ENCODE data around the gene COBL. TPM values are rescaled to one million over a fixed set of nuclear protein-coding genes. Genes with fewer than 3 reads are reported as not detected.

Gene COBL
- total RNA-seq, 1 experiment from 2014 or later = 0.04 TPM

- no peak for DNase-seq
- H3K36me3 ChIP-seq = no peaks in the 10 kb centered on the region
Measured at GRCh38 chr7:51262796-51263531, 53.6 kb downstream of the COBL start.

GRCh38 chr7:51261950-51262795, 54.4 kb downstream of the COBL start:
- no peak overlapping the region for H3K4me3 ChIP-seq
- H3K27me3 ChIP-seq = no peaks in the 10 kb centered on the region
- no peaks in the 10 kb centered on the region for H3K9me3 ChIP-seq (replicated peaks)
- peaks cover 2% of the 10 kb centered on the region; the same call in 1 of the 2 replicates for H3K4me1 ChIP-seq
- no peak overlapping the region for H3K27ac ChIP-seq
- DNase-seq = no peak
- H3K36me3 ChIP-seq = no peaks in the 10 kb centered on the region

More at GRCh38 chr7:51262796-51263531, 53.6 kb downstream of the COBL start:
- Histone ChIP-seq H3K27me3 (no peaks in the 10 kb centered on the region), H3K27ac (no peak overlapping the region), H3K4me3 (no peak overlapping the region), H3K4me1 (no peaks in the 10 kb centered on the region), H3K9me3 (replicated peaks) (no peaks in the 10 kb centered on the region)

DNA sequence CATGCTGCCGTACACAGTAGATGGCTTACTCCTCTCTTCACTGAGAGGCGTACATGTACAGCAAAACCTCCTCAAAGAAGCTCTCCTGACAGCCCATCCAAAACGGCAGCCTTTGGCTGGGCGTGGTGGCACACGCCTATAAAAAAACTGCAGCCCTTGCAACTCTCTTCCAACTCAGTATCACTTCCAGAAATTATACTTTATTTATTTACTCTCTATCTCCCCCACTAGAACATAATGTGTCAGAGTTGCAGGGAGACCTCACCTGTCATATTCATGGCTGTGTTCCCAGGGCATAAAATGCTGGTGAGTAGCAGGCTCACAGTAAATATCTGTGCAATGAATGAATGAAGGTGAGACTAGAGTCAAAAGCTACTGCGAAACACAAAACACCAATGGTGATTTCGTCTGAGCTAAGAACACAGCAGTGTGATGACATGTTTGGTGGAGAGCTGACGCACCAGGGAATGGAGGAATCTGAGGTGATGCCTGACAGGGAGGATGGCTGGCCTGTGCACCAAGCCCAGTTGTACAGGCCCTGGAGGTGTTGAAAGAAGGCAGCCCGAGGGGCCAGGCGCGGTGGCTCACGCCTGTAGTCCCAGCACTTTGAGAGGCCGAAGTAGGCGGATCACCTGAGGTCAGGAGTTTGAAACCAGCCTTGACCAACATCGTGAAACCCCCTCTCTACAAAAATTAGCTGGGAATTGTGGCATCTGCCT, 55.3 kb downstream of the COBL start:
- Histone ChIP-seq H3K27ac (no peak overlapping the region), H3K27me3 (no peaks in the 10 kb centered on the region)
- DNase-seq = no peak

GRCh38 chr7:51260516-51260915, 56.1 kb downstream of the COBL start:
- Histone ChIP-seq H3K27ac (no peak overlapping the region), H3K4me1 (peaks cover 19% of the 10 kb centered on the region), H3K4me3 (no peak overlapping the region), H3K27me3 (no peaks in the 10 kb centered on the region), H3K36me3 (no peaks in the 10 kb centered on the region), H3K9me3 (replicated peaks) (no peaks in the 10 kb centered on the region)
- DNase-seq = no peak

More for the DNA sequence above, 55.3 kb downstream of the COBL start:
- Histone ChIP-seq H3K4me1 (peaks cover 11% of the 10 kb centered on the region), H3K4me3 (no peak overlapping the region), H3K36me3 (no peaks in the 10 kb centered on the region), H3K9me3 (replicated peaks) (no peaks in the 10 kb centered on the region)

GRCh38 chr7:51259766-51260165, 56.8 kb downstream of the COBL start:
- DNase-seq = no peak
- Histone ChIP-seq H3K4me3 (no peak overlapping the region), H3K9me3 (replicated peaks) (no peaks in the 10 kb centered on the region), H3K27me3 (no peaks in the 10 kb centered on the region), H3K27ac (no peak overlapping the region), H3K36me3 (no peaks in the 10 kb centered on the region), H3K4me1 (peaks cover 24% of the 10 kb centered on the region)

DNA sequence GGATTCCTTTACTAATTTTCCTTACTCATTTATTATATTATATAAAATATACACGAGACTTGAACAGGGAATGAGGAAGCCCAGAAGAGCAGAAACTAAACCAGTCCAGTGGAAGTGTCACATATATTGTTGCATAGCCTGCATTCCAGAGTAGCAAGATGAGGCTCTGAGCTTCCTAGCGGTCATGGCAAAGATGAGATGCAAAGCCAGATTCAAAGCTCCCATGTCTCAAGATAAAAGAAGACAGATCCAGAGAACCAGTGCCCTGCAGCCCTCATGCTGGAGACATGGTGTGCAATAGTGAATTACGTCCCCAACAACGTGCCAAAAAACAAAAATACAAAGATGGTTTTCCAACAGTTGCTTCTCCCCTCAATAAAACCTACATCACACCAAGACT, 59.7 kb downstream of the COBL start:
- DNase-seq = no peak
- Histone ChIP-seq H3K4me1 (peaks cover 24% of the 10 kb centered on the region), H3K27ac (peak overlapping the region; percentile 75), H3K9me3 (replicated peaks) (no peaks in the 10 kb centered on the region), H3K27me3 (no peaks in the 10 kb centered on the region), H3K4me3 (no peak overlapping the region), H3K36me3 (no peaks in the 10 kb centered on the region)

GRCh38 chr7:51256209-51256781, 60.3 kb downstream of the COBL start:
- H3K9me3 ChIP-seq (replicated peaks) = no peaks in the 10 kb centered on the region
- H3K27me3 ChIP-seq = no peaks in the 10 kb centered on the region
- peaks cover 24% of the 10 kb centered on the region for H3K4me1 ChIP-seq
- no peak overlapping the region for H3K4me3 ChIP-seq
- H3K27ac ChIP-seq = peak overlapping the region; percentile 75
- peak; percentile 57 to 76 for DNase-seq
- H3K36me3 ChIP-seq = no peaks in the 10 kb centered on the region

DNA sequence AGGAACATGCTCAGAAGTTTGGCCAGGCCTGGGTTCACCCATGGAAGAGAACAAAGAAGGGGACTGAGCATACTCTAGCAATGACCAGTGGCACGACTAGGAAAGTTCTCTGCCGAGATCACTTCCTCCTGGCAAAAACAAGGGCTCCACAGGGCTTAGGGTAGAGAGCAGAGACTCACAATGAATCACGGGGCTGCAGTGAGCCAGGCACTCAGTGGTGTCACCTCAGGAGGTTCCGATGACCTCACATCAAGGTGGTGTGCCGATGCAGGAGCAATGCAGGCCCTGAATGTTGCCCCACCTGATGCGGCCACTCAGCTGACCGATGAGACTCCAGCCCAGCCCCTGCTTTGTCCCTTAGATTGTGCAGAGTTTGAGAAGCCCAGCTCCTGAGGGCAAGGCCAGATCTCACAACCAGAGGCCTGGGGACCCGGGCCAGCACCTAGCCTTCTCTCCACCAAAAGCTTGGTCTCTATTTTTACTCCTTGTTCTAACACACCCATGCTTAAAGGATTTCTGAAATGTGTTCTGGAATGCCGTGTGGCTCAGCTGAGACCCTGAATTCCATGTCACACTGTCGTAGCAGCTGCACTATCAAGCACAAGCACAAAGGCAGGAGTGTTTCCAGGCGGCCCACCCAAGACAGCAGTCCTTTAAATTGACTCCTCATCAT, 60.9 kb downstream of the COBL start:
- Histone ChIP-seq H3K4me3 (no peak overlapping the region), H3K27ac (peak overlapping the region; percentile 75), H3K36me3 (no peaks in the 10 kb centered on the region), H3K27me3 (no peaks in the 10 kb centered on the region), H3K9me3 (replicated peaks) (no peaks in the 10 kb centered on the region), H3K4me1 (peaks cover 24% of the 10 kb centered on the region)
- peak; percentile 63 to 78 for DNase-seq

DNA sequence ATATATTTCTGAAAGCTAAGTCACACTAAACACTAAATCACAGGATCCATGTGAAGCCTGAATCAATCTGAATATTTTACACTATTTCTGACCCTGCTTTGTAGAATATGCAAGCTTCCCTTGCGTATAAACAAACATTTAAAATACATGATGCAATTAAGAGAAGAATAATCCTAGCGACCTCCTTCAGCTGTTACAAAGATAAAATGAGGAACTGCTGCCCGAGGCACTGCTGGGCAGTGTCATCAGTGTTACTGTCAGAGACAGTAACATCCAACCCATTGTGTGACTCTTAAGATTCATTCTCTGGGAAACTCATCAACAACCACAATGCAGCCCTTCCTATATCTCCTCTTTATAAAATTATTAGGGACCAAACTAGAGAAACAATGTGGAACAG, 61.6 kb downstream of the COBL start:
- H3K36me3 ChIP-seq = no peaks in the 10 kb centered on the region
- peak overlapping the region; percentile 75 for H3K27ac ChIP-seq
- peaks cover 24% of the 10 kb centered on the region for H3K4me1 ChIP-seq
- no peak for DNase-seq
- no peak overlapping the region for H3K4me3 ChIP-seq
- no peaks in the 10 kb centered on the region for H3K9me3 ChIP-seq (replicated peaks)
- H3K27me3 ChIP-seq = no peaks in the 10 kb centered on the region

DNA sequence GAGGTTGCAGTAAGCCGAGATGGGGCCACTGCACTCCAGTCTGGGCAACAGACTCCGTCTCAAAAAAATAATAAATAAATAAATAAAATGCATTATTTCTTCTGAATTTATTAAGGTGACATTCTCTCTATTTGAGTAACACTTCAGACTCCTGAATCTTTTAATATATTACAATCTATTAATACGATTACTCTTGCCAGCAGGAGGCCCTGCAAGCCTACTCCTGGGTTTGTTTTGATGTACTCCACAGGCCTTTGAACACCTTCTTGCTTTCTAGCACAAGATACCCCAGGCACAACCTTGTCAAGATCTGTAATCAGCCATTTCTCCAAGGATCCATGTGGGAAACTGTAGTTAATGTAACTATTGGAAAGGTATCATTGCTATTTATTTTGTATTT, 63.5 kb downstream of the COBL start:
- Histone ChIP-seq H3K36me3 (no peaks in the 10 kb centered on the region), H3K4me3 (no peak overlapping the region), H3K9me3 (replicated peaks) (no peaks in the 10 kb centered on the region), H3K27ac (no peak overlapping the region), H3K27me3 (no peaks in the 10 kb centered on the region), H3K4me1 (peaks cover 24% of the 10 kb centered on the region)
- no peak for DNase-seq

- Histone ChIP-seq H3K36me3 (no peaks in the 10 kb centered on the region), H3K27ac (no peak overlapping the region), H3K4me3 (no peak overlapping the region), H3K27me3 (no peaks in the 10 kb centered on the region), H3K4me1 (peaks cover 13% of the 10 kb centered on the region; the same call in 1 of the 2 replicates), H3K9me3 (replicated peaks) (no peaks in the 10 kb centered on the region)
- DNase-seq = no peak
Measured at GRCh38 chr7:51251290-51251689, 65.3 kb downstream of the COBL start.

GRCh38 chr7:51250512-51250911, 66.1 kb downstream of the COBL start:
- DNase-seq = no peak

DNA sequence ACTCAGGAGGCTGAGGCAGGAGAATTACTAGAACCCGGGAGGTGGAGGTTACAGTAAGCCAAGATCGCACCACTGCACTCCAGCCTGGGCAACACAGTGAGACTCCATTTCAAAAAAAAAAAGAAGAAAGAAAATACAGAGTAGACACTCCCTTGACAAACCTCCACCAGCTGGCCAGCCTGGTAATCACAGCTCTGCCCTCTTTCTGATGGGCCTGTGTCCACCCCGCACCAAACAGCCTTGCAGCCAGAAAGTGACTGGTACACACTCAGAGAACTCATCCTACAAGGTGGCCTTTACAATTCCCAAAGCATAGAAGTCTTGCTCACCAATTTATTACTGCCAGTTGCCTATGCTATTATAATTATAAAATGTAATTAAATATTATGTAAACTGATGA, 66.6 kb downstream of the COBL start:
- Histone ChIP-seq H3K27ac (no peak overlapping the region), H3K4me1 (no peaks in the 10 kb centered on the region), H3K36me3 (no peaks in the 10 kb centered on the region), H3K27me3 (no peaks in the 10 kb centered on the region; the same call in 1 of the 2 replicates), H3K4me3 (no peak overlapping the region), H3K9me3 (replicated peaks) (no peaks in the 10 kb centered on the region)
- DNase-seq = no peak

More at GRCh38 chr7:51250512-51250911, 66.1 kb downstream of the COBL start:
- no peaks in the 10 kb centered on the region for H3K9me3 ChIP-seq (replicated peaks)
- H3K36me3 ChIP-seq = no peaks in the 10 kb centered on the region
- H3K27me3 ChIP-seq = no peaks in the 10 kb centered on the region; the same call in 1 of the 2 replicates
- H3K4me1 ChIP-seq = peaks cover 5% of the 10 kb centered on the region; the same call in 1 of the 2 replicates
- H3K27ac ChIP-seq = no peak overlapping the region
- no peak overlapping the region for H3K4me3 ChIP-seq

Data from SJCRH30 (cell line).